H1 (cell line): ENCODE data around the gene COX6A1. TPM values are rescaled to one million over a fixed set of nuclear protein-coding genes. Genes with fewer than 3 reads are reported as not detected.

Experiments
- CTCF ChIA-PET: fragments of 300-600 bp; sonication (Branson Sonifier 250); formaldehyde crosslinking; loops from one replicate; lab custom pipeline; 2021; ENCODE audit not compliant: partially characterized antibody; lab: Charles Lee
- POLR2A ChIA-PET: fragments of 300-600 bp; sonication (Branson Sonifier 250); formaldehyde crosslinking; loops from one replicate; lab custom pipeline; 2021; ENCODE audit warnings: inconsistent platforms; ENCODE audit not compliant: partially characterized antibody; lab: Charles Lee
- DNase-seq, 2 experiments: peaks; one replicate each; pipeline versions ENCODE4 v3.0.0 to v3.0.0-alpha.2; 2010 to 2022; ENCODE audit warnings: low spot score in 2 of 2, low read depth in 1 of 2, mixed read lengths in 1 of 2
- FAIRE-seq: peaks from 2 replicates; lab custom pipeline; 2011; peaks lifted over from hg19 to GRCh38; lab: Jason Lieb, UNC
- H2AFZ ChIP-seq: 2 replicates; pipeline ENCODE4 v1.8.1; 2012; ENCODE audit warnings: low read length, inconsistent platforms
- H2AK5ac ChIP-seq: 2 replicates; pipeline ENCODE4 v1.6.1; 2013; ENCODE audit warnings: low read depth, low read length
- H2BK120ac ChIP-seq: replicated peaks from 2 replicates; pipeline ENCODE3; 2013; ENCODE audit warnings: low read depth, low read length, inconsistent platforms
- H2BK12ac ChIP-seq: 2 replicates; pipeline ENCODE4 v1.6.1; 2013; ENCODE audit warnings: low read depth, low read length
- H2BK15ac ChIP-seq: 2 replicates; pipeline ENCODE4 v1.6.1; 2013; ENCODE audit warnings: low read length
- H2BK20ac ChIP-seq: 2 replicates; pipeline ENCODE4 v1.6.1; 2013; ENCODE audit warnings: low read length
- H2BK5ac ChIP-seq: 2 replicates; pipeline ENCODE4 v1.6.1; 2013; ENCODE audit warnings: low read depth, low read length
- H3K14ac ChIP-seq: 2 replicates; pipeline ENCODE4 v1.6.1; 2013; ENCODE audit warnings: inconsistent platforms; ENCODE audit not compliant: insufficient read length
- H3K18ac ChIP-seq: 2 replicates; pipeline ENCODE4 v1.6.1; 2013; ENCODE audit warnings: low read length; ENCODE audit errors: extremely low read depth
- H3K23ac ChIP-seq: 2 replicates; pipeline ENCODE4 v1.6.1; 2013; ENCODE audit warnings: inconsistent platforms; ENCODE audit not compliant: insufficient read length
- H3K23me2 ChIP-seq: 2 replicates; pipeline ENCODE4 v1.6.1; 2013; ENCODE audit warnings: low read depth, low read length
- H3K27ac ChIP-seq: 2 replicates; pipeline ENCODE4 v1.6.1; 2011; ENCODE audit warnings: low read depth, low read length, inconsistent platforms
- H3K27me3 ChIP-seq, 4 experiments: replicated peaks in 1 of 4; 1 replicate in 1 of 4; 2 replicates in 3 of 4; pipeline versions ENCODE4 v1.6.1 to v1.8.1; 2011 to 2013; ENCODE audit warnings: low read length in 3 of 4, mild to moderate bottlenecking in 3 of 4, inconsistent platforms in 2 of 4, mixed read lengths in 2 of 4, moderate library complexity in 1 of 4; ENCODE audit not compliant: control insufficient read depth in 3 of 4, insufficient read depth in 3 of 4; ENCODE audit errors: extremely low read depth in 1 of 4
- H3K36me3 ChIP-seq, 4 experiments: 2 replicates each; pipeline versions ENCODE4 v1.6.1 to v1.8.1; 2011 to 2013; ENCODE audit warnings: mild to moderate bottlenecking in 4 of 4, low read length in 3 of 4, moderate library complexity in 2 of 4, control low read depth in 1 of 4, inconsistent platforms in 1 of 4; ENCODE audit not compliant: insufficient read depth in 4 of 4, control insufficient read depth in 2 of 4
- H3K4ac ChIP-seq: replicated peaks from 2 replicates; pipeline ENCODE3; 2013; ENCODE audit warnings: low read length, low read depth, mixed read lengths, inconsistent platforms; ENCODE audit not compliant: insufficient read length
- H3K4me1 ChIP-seq, 4 experiments: replicated peaks in 1 of 4; 1 replicate in 1 of 4; 2 replicates in 3 of 4; pipeline versions ENCODE4 v1.6.1 to v1.8.1; 2011 to 2013; ENCODE audit warnings: low read length in 3 of 4, inconsistent platforms in 2 of 4, mixed read lengths in 1 of 4; ENCODE audit not compliant: insufficient read depth in 4 of 4, control insufficient read depth in 3 of 4
- H3K4me2 ChIP-seq, 2 experiments: 2 replicates each; pipeline versions ENCODE4 v1.6.1 to v1.8.1; 2011 to 2013; ENCODE audit warnings: low read depth in 2 of 2, low read length in 2 of 2, control low read depth in 1 of 2, inconsistent platforms in 1 of 2, mild to moderate bottlenecking in 1 of 2; ENCODE audit not compliant: insufficient read depth in 1 of 2
- H3K4me3 ChIP-seq, 4 experiments: fragments of 200-600, 300-600 bp in 1 of 4; sonication (generic), shearing (Covaris generic), sonication (Bioruptor Twin) in 1 of 4; 2 replicates each; pipeline versions ENCODE4 v1.5.1 to v1.8.1; 2011 to 2016; ENCODE audit warnings: low read length in 4 of 4, low read depth in 3 of 4, control low read depth in 2 of 4, inconsistent platforms in 2 of 4, mild to moderate bottlenecking in 2 of 4, mixed read lengths in 1 of 4, moderate library complexity in 1 of 4; ENCODE audit not compliant: insufficient read depth in 2 of 4; ENCODE audit errors: extremely low read depth in 1 of 4
- H3K56ac ChIP-seq: replicated peaks from 2 replicates; pipeline ENCODE3; 2013; ENCODE audit warnings: low read depth, mild to moderate bottlenecking, mixed read lengths, low read length, inconsistent platforms; ENCODE audit not compliant: insufficient read length
- H3K79me1 ChIP-seq: 2 replicates; pipeline ENCODE4 v1.6.1; 2013; ENCODE audit warnings: low read depth, low read length, control low read depth
- H3K79me2 ChIP-seq, 2 experiments: 2 replicates each; pipeline versions ENCODE4 v1.6.1 to v1.8.1; 2012 to 2013; ENCODE audit warnings: low read length in 2 of 2, mild to moderate bottlenecking in 2 of 2, inconsistent platforms in 1 of 2; ENCODE audit not compliant: insufficient read depth in 2 of 2, control insufficient read depth in 1 of 2
- H3K9ac ChIP-seq, 4 experiments: replicated peaks in 1 of 4; 1 replicate in 1 of 4; 2 replicates in 3 of 4; pipeline versions ENCODE4 v1.6.1 to v1.8.1; 2011 to 2013; ENCODE audit warnings: low read depth in 3 of 4, low read length in 3 of 4, control low read depth in 2 of 4, mild to moderate bottlenecking in 2 of 4, moderate library complexity in 2 of 4, inconsistent platforms in 1 of 4; ENCODE audit errors: extremely low read depth in 1 of 4
- H3K9me3 ChIP-seq, 2 experiments: 2 replicates each; pipeline versions ENCODE4 v1.6.1 to v1.8.1; 2012 to 2013; ENCODE audit warnings: mild to moderate bottlenecking in 2 of 2, moderate library complexity in 2 of 2, control low read depth in 1 of 2, inconsistent platforms in 1 of 2, low read depth in 1 of 2, low read length in 1 of 2, mixed read lengths in 1 of 2; ENCODE audit not compliant: insufficient read depth in 2 of 2
- H4K20me1 ChIP-seq, 2 experiments: replicated peaks in 1 of 2; 2 replicates each; pipeline versions ENCODE3 to v1.8.1; 2011 to 2013; ENCODE audit warnings: inconsistent platforms in 2 of 2, low read length in 2 of 2, mild to moderate bottlenecking in 1 of 2; ENCODE audit not compliant: insufficient read depth in 2 of 2, control insufficient read depth in 1 of 2
- H4K5ac ChIP-seq: 2 replicates; pipeline ENCODE4 v1.6.1; 2013; ENCODE audit warnings: low read length, low read depth, mixed read lengths, inconsistent platforms; ENCODE audit not compliant: insufficient read length
- H4K8ac ChIP-seq: 2 replicates; pipeline ENCODE4 v1.8.0; 2013; ENCODE audit warnings: mild to moderate bottlenecking, moderate library complexity, low read length, inconsistent platforms; ENCODE audit not compliant: insufficient read depth; ENCODE audit errors: extremely low read depth
- H4K91ac ChIP-seq: replicated peaks from 2 replicates; pipeline ENCODE3; 2013; ENCODE audit warnings: low read length, mixed read lengths, inconsistent platforms; ENCODE audit not compliant: insufficient read length
- KDM1A ChIP-seq: fragments of 200-600, 300-600 bp; sonication (generic); IDR thresholded peaks from 2 replicates; pipeline ENCODE4 v1.7.1; 2016; ENCODE audit warnings: mild to moderate bottlenecking, low read length, borderline replicate concordance
- RBBP5 ChIP-seq: IDR thresholded peaks from 2 replicates; pipeline ENCODE4 v1.7.1; 2012; ENCODE audit warnings: low read depth, mild to moderate bottlenecking, inconsistent platforms, low read length, moderate library complexity, borderline replicate concordance
- WGBS, 2 experiments: shearing (Covaris generic) in 1 of 2; methylation state at CpG; one replicate each; pipeline versions ENCODE4 v1.1.6 to v1.1.7; 2013 to 2015; ENCODE audit warnings: low lambda C conversion rate in 2 of 2, mixed read lengths in 2 of 2, inconsistent platforms in 1 of 2, low coverage in 1 of 2, missing lambda C conversion rate in 1 of 2; ENCODE audit not compliant: insufficient replicate concordance in 2 of 2, insufficient coverage in 1 of 2, insufficient read length in 1 of 2; ENCODE audit errors: extremely low coverage in 1 of 2, missing lambda C conversion rate in 1 of 2; 5-methylcytosine and 5-hydroxymethylcytosine counted together
- polyA plus RNA-seq, 7 experiments: library from polyadenylated mRNA; depleted of rRNA in 3 of 7; stranded (reverse) in 5 of 7; unstranded in 2 of 7; fragments of >200 nt in 5 of 7; fragments of 200-250 nt in 2 of 7; gene quantifications; 1 replicate in 5 of 7; 2 replicates in 1 of 7; 4 replicates in 1 of 7; pipeline versions ENCODE4 v1.2.1 to v1.2.3, GENCODE V29; 2011 to 2013; ENCODE audit warnings: missing spikeins in 2 of 7, mixed read lengths in 2 of 7
- total RNA-seq: library from RNA; stranded (reverse); fragmentation: NEBNext Ultra II Directional; extraction: Animal tissue kit (Norgen Biotek cat#: 25700); gene quantifications from 2 replicates; pipeline ENCODE4 v1.2.1, GENCODE V29; 2021

The COX6A1 gene
- total and polyA plus RNA-seq, 2 of the 8 experiments (the other 6 are each of a cell fraction or from before 2014, with no cell fraction given) = 437 to 2,792 TPM

DNA sequence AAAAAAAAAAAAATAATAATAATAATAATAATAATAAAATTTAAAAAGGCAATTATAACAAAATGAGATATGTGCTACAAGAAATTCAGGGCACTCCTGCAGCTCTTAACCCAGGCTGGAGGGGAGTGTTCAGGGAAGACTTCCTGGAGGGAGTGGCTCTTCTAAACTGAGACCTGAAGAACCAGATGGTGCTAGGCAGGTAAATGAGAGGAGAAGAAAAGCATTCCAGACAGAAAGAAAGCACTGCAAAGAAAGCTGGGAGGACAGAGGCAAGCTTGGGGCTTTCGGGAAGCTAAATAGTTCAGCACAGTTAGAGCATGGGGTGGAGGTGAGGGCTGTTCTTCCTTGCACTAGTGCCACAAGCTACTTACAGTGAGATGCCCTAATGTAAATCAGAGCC, 41.5 kb downstream of the COX6A1 start:
- Histone ChIP-seq H4K8ac (no peak overlapping the region), H3K27ac (no peak overlapping the region), H3K14ac (no peak overlapping the region), H4K20me1 (peaks cover 0 to 1% of the 10 kb centered on the region in 2 experiments), H3K23me2 (no peaks in the 10 kb centered on the region), H3K9ac (no peak overlapping the region), H2AK5ac (no peak overlapping the region)
- TF ChIP-seq RBBP5 (no peak), KDM1A (no peak)
- TF ChIP-seq, all 59 proteins: peak for 0
- WGBS, 2 experiments = 94% methylated on average over 1 of the region's 1 CpG; no CpG with 5 or more reads in 1 of the 2 experiments
- Histone ChIP-seq H3K9me3 (no peaks in the 10 kb centered on the region), H2AFZ (no peak overlapping the region), H3K23ac (no peak overlapping the region), H2BK12ac (no peak overlapping the region), H3K27me3 (no peaks in the 10 kb centered on the region), H2BK120ac (no peak overlapping the region), H3K4me3 (no peak overlapping the region), H3K4ac (no peak overlapping the region), H2BK5ac (no peak overlapping the region), H2BK20ac (no peak overlapping the region), H3K79me1 (peaks cover 2% of the 10 kb centered on the region; the same call in 1 of the 2 replicates), H4K91ac (no peak overlapping the region), H3K36me3 (no peaks in the 10 kb centered on the region), H2BK15ac (no peak overlapping the region), H3K4me1 (peaks cover 0 to 5% (median 0%) of the 10 kb centered on the region in 4 experiments; a peak in 1 of 7 replicates), H3K4me2 (no peak overlapping the region), H3K79me2 (no peaks in the 10 kb centered on the region), H4K5ac (no peak overlapping the region), H3K18ac (no peak overlapping the region), H3K56ac (no peak overlapping the region)
- DNase-seq = no peak
- no peak for FAIRE-seq
- CTCF ChIA-PET = interaction anchor here (0.6 to 1.9 kb wide), 8 partner anchors 9 to 605 kb away, joined by 3 to 6 read pairs (median 4); partner anchors contain the start of gene DYNLL1
- POLR2A ChIA-PET = interaction anchor here (0.9 to 4.2 kb wide), 13 partner anchors 9 to 278 kb away, joined by 3 to 25 read pairs (median 4); partner anchors contain the start of genes DYNLL1, RPLP0, SIRT4 and SRSF9
